ENCODE results near the gene COL18A1.

The COL18A1 gene

GRCh38 chr21:45474323-45474950, 69.5 kb downstream of the COL18A1 start:
- peak overlapping the region; percentile 98 for H2BK12ac ChIP-seq (ENCODE audit: low read length)
- no peak overlapping the region for H3K4ac ChIP-seq (ENCODE audit: low read length)
- no peak overlapping the region for H3K4me3 ChIP-seq (ENCODE audit: low read length in 2 of 2)
- no peak overlapping the region for H3K9ac ChIP-seq (ENCODE audit: low read depth, low read length, poor library complexity)
- H3K4me2 ChIP-seq (ENCODE audit: insufficient read depth, low read length, poor library complexity, severe bottlenecking) = no peak overlapping the region
- peaks cover 10 to 23% of the 10 kb centered on the region in 2 donors for H3K4me1 ChIP-seq (ENCODE audit: control insufficient read depth in 2 of 2, insufficient read depth in 1 of 2, low read depth in 1 of 2, low read length in 2 of 2)
- H3K27me3 ChIP-seq (ENCODE audit: control insufficient read depth in 3 of 3, insufficient read depth in 3 of 3, low read depth in 1 of 3, low read length in 3 of 3) = peaks cover 0 to 33% (median 5%) of the 10 kb centered on the region in 3 experiments
- H2BK120ac ChIP-seq (ENCODE audit: low read depth, low read length) = peak overlapping the region; percentile 88
- H4K91ac ChIP-seq (ENCODE audit: low read depth, low read length, poor library complexity) = no peak overlapping the region
- DNase-seq (ENCODE audit: low spot score) = no peak
- H2AFZ ChIP-seq (ENCODE audit: low read length) = no peak overlapping the region
- H4K8ac ChIP-seq (ENCODE audit: low read depth, low read length) = no peak overlapping the region
- peak overlapping the region; percentile 94 for H3K23ac ChIP-seq (ENCODE audit: low read depth, low read length, poor library complexity)
- peaks cover 17% of the 10 kb centered on the region for H3K79me1 ChIP-seq (ENCODE audit: low read depth, low read length)
- peak overlapping the region; percentile 23 for H2AK5ac ChIP-seq (ENCODE audit: low read depth, low read length)
- H3K36me3 ChIP-seq (replicated peaks in 1 of 2; ENCODE audit: control insufficient read depth in 2 of 2, insufficient read depth in 2 of 2, low read length in 2 of 2) = peaks cover 0 to 20% of the 10 kb centered on the region in 2 donors
- peak overlapping the region; percentile 63 for H3K14ac ChIP-seq (ENCODE audit: low read length)
- peaks cover 0 to 11% of the 10 kb centered on the region in 2 donors for H3K9me3 ChIP-seq (replicated peaks in 1 of 2; ENCODE audit: control insufficient read depth in 2 of 2, insufficient read depth in 1 of 2, low read depth in 1 of 2, low read length in 2 of 2)
- H2BK5ac ChIP-seq (ENCODE audit: low read length) = peak overlapping the region; percentile 69
- peak overlapping the region; percentile 83 for H2BK15ac ChIP-seq (ENCODE audit: low read length)
- H3K18ac ChIP-seq (ENCODE audit: low read length) = peak overlapping the region; percentile 78
- no peak overlapping the region for H3K27ac ChIP-seq (replicated peaks; ENCODE audit: low read length)
- WGBS, 2 donors (ENCODE audit: extremely low coverage in 2 of 2, insufficient read length in 2 of 2, insufficient replicate concordance in 1 of 2) = no CpG with 5 or more reads among the region's 18 CpGs

- Histone ChIP-seq H3K18ac (ENCODE audit: low read length) (no peak overlapping the region), H2BK5ac (ENCODE audit: low read length) (peak overlapping the region; percentile 69), H3K4me1 (ENCODE audit: control insufficient read depth in 2 of 2, insufficient read depth in 1 of 2, low read depth in 1 of 2, low read length in 2 of 2) (peaks cover 3 to 19% of the 10 kb centered on the region in 2 donors), H3K27ac (replicated peaks; ENCODE audit: low read length) (no peak overlapping the region), H3K9me3 (replicated peaks in 1 of 2; ENCODE audit: control insufficient read depth in 2 of 2, insufficient read depth in 1 of 2, low read depth in 1 of 2, low read length in 2 of 2) (peaks cover 0 to 11% of the 10 kb centered on the region in 2 donors), H3K4ac (ENCODE audit: low read length) (no peak overlapping the region), H3K36me3 (replicated peaks in 1 of 2; ENCODE audit: control insufficient read depth in 2 of 2, insufficient read depth in 2 of 2, low read length in 2 of 2) (peaks cover 0 to 20% of the 10 kb centered on the region in 2 donors), H3K79me1 (ENCODE audit: low read depth, low read length) (peaks cover 17% of the 10 kb centered on the region), H3K4me2 (ENCODE audit: insufficient read depth, low read length, poor library complexity, severe bottlenecking) (no peak overlapping the region), H3K27me3 (ENCODE audit: control insufficient read depth in 3 of 3, insufficient read depth in 3 of 3, low read depth in 1 of 3, low read length in 3 of 3) (peaks cover 0 to 30% (median 5%) of the 10 kb centered on the region in 3 experiments), H4K8ac (ENCODE audit: low read depth, low read length) (no peak overlapping the region), H2AFZ (ENCODE audit: low read length) (no peak overlapping the region), H2BK12ac (ENCODE audit: low read length) (peak overlapping the region; percentile 98), H2AK5ac (ENCODE audit: low read depth, low read length) (no peak overlapping the region), H3K14ac (ENCODE audit: low read length) (no peak overlapping the region), H2BK15ac (ENCODE audit: low read length) (no peak overlapping the region), H3K23ac (ENCODE audit: low read depth, low read length, poor library complexity) (no peak overlapping the region), H4K91ac (ENCODE audit: low read depth, low read length, poor library complexity) (no peak overlapping the region), H3K9ac (ENCODE audit: low read depth, low read length, poor library complexity) (no peak overlapping the region), H3K4me3 (ENCODE audit: low read length in 2 of 2) (no peak overlapping the region), H2BK120ac (ENCODE audit: low read depth, low read length) (peak overlapping the region; percentile 88)
- no peak for DNase-seq (ENCODE audit: low spot score)
- no CpG with 5 or more reads among the region's 43 CpGs for WGBS, 2 donors (ENCODE audit: extremely low coverage in 2 of 2, insufficient read length in 2 of 2, insufficient replicate concordance in 1 of 2)
Observed at GRCh38 chr21:45475004-45475685, 70.2 kb downstream of the COL18A1 start.

GRCh38 chr21:45475797-45476570, 71.0 kb downstream of the COL18A1 start:
- no peak overlapping the region for H3K23ac ChIP-seq (ENCODE audit: low read depth, low read length, poor library complexity)
- DNase-seq (ENCODE audit: low spot score) = no peak
- H3K4ac ChIP-seq (ENCODE audit: low read length) = no peak overlapping the region
- H3K4me1 ChIP-seq (ENCODE audit: control insufficient read depth in 2 of 2, insufficient read depth in 1 of 2, low read depth in 1 of 2, low read length in 2 of 2) = peaks cover 2 to 14% of the 10 kb centered on the region in 2 donors
- H2AFZ ChIP-seq (ENCODE audit: low read length) = no peak overlapping the region
- peak overlapping the region; percentile 79 for H3K14ac ChIP-seq (ENCODE audit: low read length)
- H2BK15ac ChIP-seq (ENCODE audit: low read length) = no peak overlapping the region
- H4K91ac ChIP-seq (ENCODE audit: low read depth, low read length, poor library complexity) = no peak overlapping the region
- H4K8ac ChIP-seq (ENCODE audit: low read depth, low read length) = no peak overlapping the region
- H3K4me3 ChIP-seq (ENCODE audit: low read length in 2 of 2) = no peak overlapping the region
- no peak overlapping the region for H3K27ac ChIP-seq (replicated peaks; ENCODE audit: low read length)
- H3K9me3 ChIP-seq (replicated peaks in 1 of 2; ENCODE audit: control insufficient read depth in 2 of 2, insufficient read depth in 1 of 2, low read depth in 1 of 2, low read length in 2 of 2) = peaks cover 0 to 11% of the 10 kb centered on the region in 2 donors
- peak overlapping the region; percentile 39 for H2BK5ac ChIP-seq (ENCODE audit: low read length)
- H3K36me3 ChIP-seq (replicated peaks in 1 of 2; ENCODE audit: control insufficient read depth in 2 of 2, insufficient read depth in 2 of 2, low read length in 2 of 2) = peaks cover 0 to 20% of the 10 kb centered on the region in 2 donors
- no peak overlapping the region for H3K9ac ChIP-seq (ENCODE audit: low read depth, low read length, poor library complexity)
- H3K4me2 ChIP-seq (ENCODE audit: insufficient read depth, low read length, poor library complexity, severe bottlenecking) = no peak overlapping the region
- H2AK5ac ChIP-seq (ENCODE audit: low read depth, low read length) = no peak overlapping the region
- no peak overlapping the region for H2BK120ac ChIP-seq (ENCODE audit: low read depth, low read length)
- 100% methylated on average over 1 of the region's 53 CpGs for WGBS, 2 donors (ENCODE audit: extremely low coverage in 2 of 2, insufficient read length in 2 of 2, insufficient replicate concordance in 1 of 2)
- H3K79me1 ChIP-seq (ENCODE audit: low read depth, low read length) = peaks cover 14% of the 10 kb centered on the region
- H2BK12ac ChIP-seq (ENCODE audit: low read length) = no peak overlapping the region
- no peak overlapping the region for H3K18ac ChIP-seq (ENCODE audit: low read length)
- peaks cover 0 to 25% (median 5%) of the 10 kb centered on the region in 3 experiments for H3K27me3 ChIP-seq (ENCODE audit: control insufficient read depth in 3 of 3, insufficient read depth in 3 of 3, low read depth in 1 of 3, low read length in 3 of 3)
